ENCODE data around the gene PEX3. TPM values are rescaled to one million over a fixed set of nuclear protein-coding genes. Genes with fewer than 3 reads are reported as not detected.

PEX3 gene
- total RNA-seq, 1 experiment from 2014 or later, result 20.9 TPM

- ChIA-PET POLR2A (ENCODE audit: unreplicated experiment) (no interaction called here), CTCF (no interaction called here)
- Histone ChIP-seq H3K27ac (no peak overlapping the region), H3K9me2 (ENCODE audit: insufficient read depth) (no peaks in the 10 kb centered on the region), H3F3A (ENCODE audit: insufficient read depth, low read depth) (no peaks in the 10 kb centered on the region), H3K27me3 (ENCODE audit: insufficient read depth, low read depth) (no peaks in the 10 kb centered on the region), H3K36me3 (ENCODE audit: low read depth) (peaks cover 6% of the 10 kb centered on the region; the same call in 1 of the 2 replicates), H2AFZ (no peak overlapping the region), H3K4me1 (replicated peaks; ENCODE audit: insufficient read depth) (0 out of 2 replicates have a peak, but pooled peaks cover 4% of the 10 kb centered on the region), H3K4me2 (no peak overlapping the region), H3K79me2 (ENCODE audit: low read depth) (no peaks in the 10 kb centered on the region), H4K20me1 (ENCODE audit: insufficient read depth) (no peaks in the 10 kb centered on the region), H3K4me3 (no peak overlapping the region), H3K9me3 (ENCODE audit: insufficient read depth, low read depth) (no peaks in the 10 kb centered on the region)
- TF ChIP-seq, protein P1, sequence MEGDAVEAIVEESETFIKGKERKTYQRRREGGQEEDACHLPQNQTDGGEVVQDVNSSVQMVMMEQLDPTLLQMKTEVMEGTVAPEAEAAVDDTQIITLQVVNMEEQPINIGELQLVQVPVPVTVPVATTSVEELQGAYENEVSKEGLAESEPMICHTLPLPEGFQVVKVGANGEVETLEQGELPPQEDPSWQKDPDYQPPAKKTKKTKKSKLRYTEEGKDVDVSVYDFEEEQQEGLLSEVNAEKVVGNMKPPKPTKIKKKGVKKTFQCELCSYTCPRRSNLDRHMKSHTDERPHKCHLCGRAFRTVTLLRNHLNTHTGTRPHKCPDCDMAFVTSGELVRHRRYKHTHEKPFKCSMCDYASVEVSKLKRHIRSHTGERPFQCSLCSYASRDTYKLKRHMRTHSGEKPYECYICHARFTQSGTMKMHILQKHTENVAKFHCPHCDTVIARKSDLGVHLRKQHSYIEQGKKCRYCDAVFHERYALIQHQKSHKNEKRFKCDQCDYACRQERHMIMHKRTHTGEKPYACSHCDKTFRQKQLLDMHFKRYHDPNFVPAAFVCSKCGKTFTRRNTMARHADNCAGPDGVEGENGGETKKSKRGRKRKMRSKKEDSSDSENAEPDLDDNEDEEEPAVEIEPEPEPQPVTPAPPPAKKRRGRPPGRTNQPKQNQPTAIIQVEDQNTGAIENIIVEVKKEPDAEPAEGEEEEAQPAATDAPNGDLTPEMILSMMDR (conservative IDR thresholded peaks at IDR 0.05), result no peak
- TF ChIP-seq EZH2 (IDR thresholded peaks at IDR 0.05; ENCODE audit: low read depth), result no peak
- intact Hi-C loops (cut with micrococcal nuclease; ENCODE audit: unreplicated experiment), result no loop called here
- DNase-seq, result no peak
- BruUV-seq (replicated peaks), result no TSS peak
Measured at GRCh38 chr6:143471822-143472221, 21.2 kb downstream of the PEX3 start.

GRCh38 chr6:143476545-143476944 is 25.9 kb downstream of the PEX3 start:
- ChIA-PET CTCF (no interaction called here), POLR2A (ENCODE audit: unreplicated experiment) (no interaction called here)
- Histone ChIP-seq H3K4me2 (no peak overlapping the region), H3K79me2 (ENCODE audit: low read depth) (no peaks in the 10 kb centered on the region), H3K4me3 (no peak overlapping the region), H3K4me1 (replicated peaks; ENCODE audit: insufficient read depth) (no peaks in the 10 kb centered on the region), H3K9me2 (ENCODE audit: insufficient read depth) (no peaks in the 10 kb centered on the region), H3K27me3 (ENCODE audit: insufficient read depth, low read depth) (no peaks in the 10 kb centered on the region), H4K20me1 (ENCODE audit: insufficient read depth) (no peaks in the 10 kb centered on the region), H2AFZ (no peak overlapping the region), H3K36me3 (ENCODE audit: low read depth) (peaks cover 12% of the 10 kb centered on the region; the same call in 1 of the 2 replicates), H3K9me3 (ENCODE audit: insufficient read depth, low read depth) (no peaks in the 10 kb centered on the region), H3K27ac (no peak overlapping the region), H3F3A (ENCODE audit: insufficient read depth, low read depth) (no peaks in the 10 kb centered on the region)
- BruUV-seq (replicated peaks), result no TSS peak
- intact Hi-C loops (cut with micrococcal nuclease; ENCODE audit: unreplicated experiment), result no loop called here
- no peak for DNase-seq
- TF ChIP-seq, protein P1 (conservative IDR thresholded peaks at IDR 0.05), result no peak
- no peak for TF ChIP-seq EZH2 (IDR thresholded peaks at IDR 0.05; ENCODE audit: low read depth)

DNA sequence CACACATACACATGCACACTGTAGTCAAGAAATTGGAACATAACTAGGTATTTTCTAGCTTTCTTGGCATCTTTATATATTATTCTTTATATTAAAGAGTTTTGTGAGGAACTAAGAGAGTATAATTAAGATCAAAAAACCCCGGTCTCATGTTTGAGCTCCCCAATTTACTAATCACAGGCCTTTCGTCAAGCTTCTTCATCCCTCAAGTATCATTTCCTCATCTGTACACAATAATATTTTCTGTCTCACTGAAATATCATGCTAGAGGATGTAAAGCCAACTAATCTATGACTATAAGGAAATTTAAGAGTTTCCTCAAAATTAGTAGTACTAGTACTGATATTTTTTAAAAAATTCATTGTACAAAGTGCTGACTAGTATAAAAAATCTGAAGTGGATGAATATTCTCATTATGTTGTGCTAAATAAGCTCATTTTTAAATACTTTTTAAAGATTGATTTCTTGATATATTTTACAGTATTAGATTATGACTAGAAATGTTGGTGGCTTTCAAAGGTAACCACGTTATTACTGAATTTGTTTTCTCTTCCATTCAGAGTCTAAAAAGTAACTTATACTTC is 28.0 kb downstream of the PEX3 start:
- H4K20me1 ChIP-seq (ENCODE audit: insufficient read depth), result no peaks in the 10 kb centered on the region
- H3K27ac ChIP-seq, result no peak overlapping the region
- ChIA-PET CTCF (no interaction called here), POLR2A (ENCODE audit: unreplicated experiment) (no interaction called here)
- no peaks in the 10 kb centered on the region for H3F3A ChIP-seq (ENCODE audit: insufficient read depth, low read depth)
- H3K4me3 ChIP-seq, result no peak overlapping the region
- H3K36me3 ChIP-seq (ENCODE audit: low read depth), result 0 out of 2 replicates have a peak, but pooled peaks cover 7% of the 10 kb centered on the region
- TF ChIP-seq, protein P1 (conservative IDR thresholded peaks at IDR 0.05), result no peak
- TF ChIP-seq EZH2 (IDR thresholded peaks at IDR 0.05; ENCODE audit: low read depth), result no peak
- no peaks in the 10 kb centered on the region for H3K9me3 ChIP-seq (ENCODE audit: insufficient read depth, low read depth)
- intact Hi-C loops (cut with micrococcal nuclease; ENCODE audit: unreplicated experiment), result no loop called here
- no peaks in the 10 kb centered on the region for H3K27me3 ChIP-seq (ENCODE audit: insufficient read depth, low read depth)
- H3K9me2 ChIP-seq (ENCODE audit: insufficient read depth), result no peaks in the 10 kb centered on the region
- no peak overlapping the region for H3K4me2 ChIP-seq
- no peaks in the 10 kb centered on the region for H3K79me2 ChIP-seq (ENCODE audit: low read depth)
- H2AFZ ChIP-seq, result no peak overlapping the region
- no peak for DNase-seq
- BruUV-seq (replicated peaks), result no TSS peak
- no peaks in the 10 kb centered on the region for H3K4me1 ChIP-seq (replicated peaks; ENCODE audit: insufficient read depth)

All from PC-9 (cell line).